HG02763 (cell line): ENCODE measurements around the gene ADSS1.

Experiments
- ATAC-seq: cut with Tn5 transposase; IDR thresholded peaks from one replicate; pipeline ENCODE4 v1.9.1; 2021; ENCODE audit warnings: mild to moderate bottlenecking, moderate library complexity; ENCODE audit not compliant: unreplicated experiment

Gene ADSS1

GRCh38 chr14:104778694-104779331, 54.8 kb downstream of the ADSS1 start:
- ATAC-seq: no peak

- no peak for ATAC-seq
Observed at GRCh38 chr14:104779776-104780512, 55.9 kb downstream of the ADSS1 start.

GRCh38 chr14:104780513-104781030, 56.5 kb downstream of the ADSS1 start:
- ATAC-seq: no peak

GRCh38 chr14:104781271-104782077, 57.4 kb downstream of the ADSS1 start:
- no peak for ATAC-seq

GRCh38 chr14:104782086-104782807, 58.2 kb downstream of the ADSS1 start:
- no peak for ATAC-seq

- no peak for ATAC-seq
Observed at GRCh38 chr14:104782808-104783139, 58.7 kb downstream of the ADSS1 start.

- no peak for ATAC-seq
Observed at GRCh38 chr14:104783484-104784217, 59.6 kb downstream of the ADSS1 start.

- ATAC-seq: no peak
Observed at GRCh38 chr14:104784218-104784568, 60.2 kb downstream of the ADSS1 start.

GRCh38 chr14:104784846-104785707, 61.0 kb downstream of the ADSS1 start:
- ATAC-seq: no peak

- no peak for ATAC-seq
Observed at GRCh38 chr14:104785708-104786080, 61.7 kb downstream of the ADSS1 start.

GRCh38 chr14:104786091-104786586, 62.1 kb downstream of the ADSS1 start:
- ATAC-seq: no peak

GRCh38 chr14:104786726-104787675, 63.0 kb downstream of the ADSS1 start:
- ATAC-seq: no peak

- ATAC-seq: no peak
Observed at GRCh38 chr14:104787736-104788135, 63.7 kb downstream of the ADSS1 start.

GRCh38 chr14:104788161-104788818, 64.3 kb downstream of the ADSS1 start:
- ATAC-seq: no peak

GRCh38 chr14:104788873-104789663, 65.0 kb downstream of the ADSS1 start:
- no peak for ATAC-seq

GRCh38 chr14:104789752-104790743, 66.0 kb downstream of the ADSS1 start:
- no peak for ATAC-seq
